GM12878 (cell line): ENCODE results near the gene ACYP2.

Experiments
- BRCA1 ChIP-seq: IDR thresholded peaks from 2 replicates; pipeline ENCODE4 v1.6.1; 2011; ENCODE audit warnings: low read depth, low read length, improper control_type of control experiment
- CBX5 ChIP-seq: sonication (generic); IDR thresholded peaks from 2 replicates; pipeline ENCODE4 v1.6.1; 2016; ENCODE audit warnings: low read depth, moderate library complexity, mild to moderate bottlenecking, inconsistent platforms
- IKZF1 ChIP-seq: fragments of 450-650 bp; conservative IDR thresholded peaks from 2 replicates; pipeline ENCODE4 v1.6.1; 2017; ENCODE audit warnings: antibody characterized with exemption, mild to moderate bottlenecking
- NFYB ChIP-seq: IDR thresholded peaks from 2 replicates; pipeline ENCODE4 v1.6.1; 2011; ENCODE audit warnings: low read depth, mild to moderate bottlenecking, low read length, improper control_type of control experiment, moderate library complexity; ENCODE audit not compliant: insufficient read depth
- NR2C2 ChIP-seq: IDR thresholded peaks from 2 replicates; pipeline ENCODE4 v1.6.1; 2011; ENCODE audit warnings: borderline replicate concordance, low read depth; ENCODE audit not compliant: control insufficient read depth, insufficient read length
- NR2F1 ChIP-seq: fragments of 450-650 bp; conservative IDR thresholded peaks from 2 replicates; pipeline ENCODE4 v1.6.1; 2017; ENCODE audit warnings: mild to moderate bottlenecking
- PKNOX1 ChIP-seq: fragments of 450-650 bp; IDR thresholded peaks from 2 replicates; pipeline ENCODE4 v1.6.1; 2016; ENCODE audit warnings: mild to moderate bottlenecking
- POLR2A ChIP-seq: IDR thresholded peaks from 2 replicates; pipeline ENCODE4 v1.6.1; 2011; ENCODE audit warnings: low read depth, mild to moderate bottlenecking, low read length
- SIN3A ChIP-seq: IDR thresholded peaks from 2 replicates; pipeline ENCODE4 v1.6.1; 2012; ENCODE audit warnings: low read depth, low read length, improper control_type of control experiment

- no peak for TF ChIP-seq NR2C2
- TF ChIP-seq NR2F1, result no peak
- TF ChIP-seq PKNOX1, result no peak
- no peak for TF ChIP-seq NFYB
- TF ChIP-seq POLR2A, result no peak
- no peak for TF ChIP-seq BRCA1
- no peak for TF ChIP-seq CBX5
- TF ChIP-seq SIN3A, result no peak
- no peak for TF ChIP-seq IKZF1
Observed at GRCh38 chr2:54083021-54083420, 32.4 kb upstream of the ACYP2 start.
